Kasumi-1 (cell line): ENCODE data around the gene IQUB.
"Not testable (repeated sequence)": the region's sequence is repeated elsewhere in the genome, so short reads cannot be mapped to it uniquely, and the experiment has no call there.

ENCODE experiments used
- DNase-seq, 2 experiments: peaks; one replicate each; lab custom pipeline; 2025; lab: John Stamatoyannopoulos, UW

Gene IQUB

GRCh38 chr7:123534383-123535260 is at the start of gene IQUB:
TSS of gene IQUB (minus strand) at chr7:123534595. CDS start at chr7:123512340, 22,255 bp downstream.
- peak; percentile 96 for DNase-seq

- no peak for DNase-seq
Observed at GRCh38 chr7:123583821-123584220, 49.4 kb upstream of the IQUB start.

- no peak for DNase-seq
Observed at GRCh38 chr7:123581162-123581459, 46.7 kb upstream of the IQUB start.

- peak; percentile 60 to 74 for DNase-seq
Observed at GRCh38 chr7:123580406-123581161, 46.2 kb upstream of the IQUB start.

GRCh38 chr7:123579416-123579815 is 45.0 kb upstream of the IQUB start:
- DNase-seq = no peak

- DNase-seq = no peak
Observed at GRCh38 chr7:123573896-123574467, 39.6 kb upstream of the IQUB start.

GRCh38 chr7:123573341-123573740 is 38.9 kb upstream of the IQUB start:
- no peak for DNase-seq

- DNase-seq = no peak
Observed at GRCh38 chr7:123571684-123572083, 37.3 kb upstream of the IQUB start.

- no peak for DNase-seq
Observed at GRCh38 chr7:123571187-123571586, 36.8 kb upstream of the IQUB start.

GRCh38 chr7:123570390-123571182 is 36.2 kb upstream of the IQUB start:
- DNase-seq = no peak

- DNase-seq = peak; percentile 54 to 75
Observed at GRCh38 chr7:123569352-123570010, 35.1 kb upstream of the IQUB start.

- DNase-seq = no peak
Observed at GRCh38 chr7:123562121-123562520, 27.7 kb upstream of the IQUB start.

- DNase-seq = no peak
Observed at GRCh38 chr7:123558289-123558874, 24.0 kb upstream of the IQUB start.

- DNase-seq = peak; percentile 96 to 99
Observed at GRCh38 chr7:123557398-123558288, 23.2 kb upstream of the IQUB start, which contains the start of gene NDUFA5. TSS of gene NDUFA5 (minus strand) at chr7:123557818. CDS start at chr7:123557795, 23 bp downstream.

GRCh38 chr7:123557016-123557397 is 22.6 kb upstream of the IQUB start:
- peak in 1 of 2 experiments; percentile 34 for DNase-seq

- DNase-seq = no peak
Observed at GRCh38 chr7:123555484-123555883, 21.1 kb upstream of the IQUB start.

- DNase-seq = no peak
Observed at GRCh38 chr7:123553159-123553558, 18.8 kb upstream of the IQUB start.

- no peak for DNase-seq
Observed at GRCh38 chr7:123552641-123553040, 18.2 kb upstream of the IQUB start.

GRCh38 chr7:123552134-123552533 is 17.7 kb upstream of the IQUB start:
- DNase-seq = not testable (repeated sequence)

- DNase-seq = no peak
Observed at GRCh38 chr7:123548406-123548805, 14.0 kb upstream of the IQUB start.
